IgD-negative memory B cell (primary cell): ENCODE data around the gene PAX5. TPM values are rescaled to one million over a fixed set of nuclear protein-coding genes. Genes with fewer than 3 reads are reported as not detected.

Experiments used
- H3K27ac Mint-ChIP-seq, 3 donors: one replicate each; pipeline ENCODE4 v1.8.0; 2020 to 2022; ENCODE audit warnings: mild to moderate bottlenecking in 3 of 3, mixed read lengths in 3 of 3, moderate library complexity in 1 of 3
- H3K27me3 Mint-ChIP-seq: one replicate; pipeline ENCODE4 v1.8.0; 2021; ENCODE audit warnings: mixed read lengths
- H3K36me3 Mint-ChIP-seq: one replicate; pipeline ENCODE4 v1.8.0; 2020; ENCODE audit warnings: mild to moderate bottlenecking, mixed read lengths
- H3K4me1 Mint-ChIP-seq, 3 donors: one replicate each; pipeline ENCODE4 v1.8.0; 2020 to 2022; ENCODE audit warnings: mixed read lengths in 3 of 3, mild to moderate bottlenecking in 1 of 3
- H3K4me3 Mint-ChIP-seq, 4 donors: one replicate each; pipeline ENCODE4 v1.8.0; 2020 to 2022; ENCODE audit warnings: mild to moderate bottlenecking in 4 of 4, mixed read lengths in 4 of 4, moderate library complexity in 3 of 4
- H3K9me3 Mint-ChIP-seq, 3 donors: one replicate each; pipeline ENCODE4 v1.8.0; 2020 to 2021; ENCODE audit warnings: mixed read lengths in 3 of 3, mild to moderate bottlenecking in 1 of 3
- polyA plus RNA-seq: library from polyadenylated mRNA; unstranded; fragments of 300-500 nt; fragmentation: Illumina TruSeq; gene quantifications from one replicate; pipeline ENCODE4 v1.2.3, GENCODE V29; 2021

The PAX5 gene
- polyA plus RNA-seq, 1 donor from 2014 or later: 65.3 TPM

GRCh38 chr9:36993933-36994764 lies 39.9 kb downstream of the PAX5 start:
- Mint-ChIP-seq H3K36me3 (peaks cover 14% of the 10 kb centered on the region), H3K27me3 (no peaks in the 10 kb centered on the region), H3K4me3 (peak overlapping the region; percentile 64 to 86 (median 76)), H3K9me3 (no peaks in the 10 kb centered on the region), H3K27ac (peak overlapping the region; percentile 97 to 98 (median 97)), H3K4me1 (peaks cover 75 to 84% (median 81%) of the 10 kb centered on the region in 3 donors)

- Mint-ChIP-seq H3K27ac (peak overlapping the region; percentile 83 to 97 (median 92)), H3K4me1 (peaks cover 75 to 83% (median 82%) of the 10 kb centered on the region in 3 donors), H3K36me3 (peaks cover 14% of the 10 kb centered on the region), H3K27me3 (no peaks in the 10 kb centered on the region), H3K9me3 (no peaks in the 10 kb centered on the region), H3K4me3 (peak overlapping the region in 3 of 4 donors; percentile 47 to 86 (median 69))
Measured at GRCh38 chr9:36992501-36993316, 41.4 kb downstream of the PAX5 start.

DNA sequence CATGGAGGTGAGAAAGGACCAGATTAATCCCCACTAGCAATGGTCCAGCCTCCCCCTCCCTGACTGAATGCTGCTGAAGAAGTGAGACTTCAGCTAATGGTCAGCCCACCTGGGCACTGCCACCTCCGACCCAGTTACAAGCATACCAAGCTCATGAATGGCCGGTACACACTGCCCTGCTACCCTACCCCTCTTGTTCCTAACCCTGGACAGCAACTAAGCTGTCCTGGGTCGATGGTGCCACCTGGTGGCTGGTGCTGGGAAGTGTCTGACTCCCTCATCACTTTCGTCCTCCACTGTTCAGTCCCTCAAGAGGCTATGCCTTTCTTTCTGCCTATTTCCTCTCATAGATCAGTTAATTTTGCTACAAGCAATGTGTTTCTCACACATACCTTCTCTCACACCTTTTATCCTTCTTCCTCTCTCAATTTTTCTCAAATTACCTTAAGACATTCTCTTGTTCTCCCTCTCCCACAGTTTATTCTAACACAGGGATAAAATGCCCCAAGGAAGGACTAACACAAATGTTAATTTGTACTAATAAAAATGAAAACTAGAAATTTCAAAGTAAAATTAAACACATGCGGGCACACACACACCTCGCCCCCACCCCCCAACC lies 42.4 kb downstream of the PAX5 start:
- peak overlapping the region in 3 of 4 donors; percentile 47 to 86 (median 60) for H3K4me3 Mint-ChIP-seq
- no peaks in the 10 kb centered on the region for H3K9me3 Mint-ChIP-seq
- H3K36me3 Mint-ChIP-seq: peaks cover 14% of the 10 kb centered on the region
- peak overlapping the region; percentile 82 to 97 (median 90) for H3K27ac Mint-ChIP-seq
- peaks cover 75 to 83% (median 82%) of the 10 kb centered on the region in 3 donors for H3K4me1 Mint-ChIP-seq
- H3K27me3 Mint-ChIP-seq: no peaks in the 10 kb centered on the region

GRCh38 chr9:36988848-36989247 lies 45.2 kb downstream of the PAX5 start:
- Mint-ChIP-seq H3K4me1 (peaks cover 67 to 73% (median 72%) of the 10 kb centered on the region in 3 donors), H3K4me3 (peak overlapping the region; percentile 6 to 84 (median 63)), H3K27me3 (no peaks in the 10 kb centered on the region), H3K27ac (peak overlapping the region; percentile 84 to 93 (median 92)), H3K9me3 (no peaks in the 10 kb centered on the region), H3K36me3 (peaks cover 14% of the 10 kb centered on the region)

DNA sequence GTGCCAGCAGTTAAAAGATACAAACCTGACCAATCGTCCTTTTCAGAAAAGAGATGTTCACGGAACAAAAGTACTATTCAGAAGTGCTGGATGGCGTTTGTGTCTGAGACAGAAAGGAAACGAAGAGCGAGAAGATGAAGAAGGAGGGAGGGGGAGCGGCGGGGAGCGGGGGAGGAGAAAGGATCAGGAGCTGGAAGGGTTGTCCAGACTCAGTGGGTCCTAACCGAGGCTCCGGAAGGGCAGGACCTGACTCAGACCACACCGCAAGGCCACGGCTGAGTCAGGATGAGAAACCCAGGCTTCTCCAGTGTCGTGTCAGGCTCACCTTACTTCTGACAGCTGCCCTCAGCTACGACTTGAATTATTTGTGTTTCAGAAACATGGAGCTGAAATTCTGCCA lies 46.2 kb downstream of the PAX5 start:
- no peaks in the 10 kb centered on the region for H3K27me3 Mint-ChIP-seq
- H3K27ac Mint-ChIP-seq: peak overlapping the region; percentile 76 to 93 (median 84)
- H3K4me3 Mint-ChIP-seq: peak overlapping the region in 3 of 4 donors; percentile 57 to 74 (median 70)
- peaks cover 65 to 70% (median 67%) of the 10 kb centered on the region in 3 donors for H3K4me1 Mint-ChIP-seq
- H3K36me3 Mint-ChIP-seq: peaks cover 13% of the 10 kb centered on the region
- H3K9me3 Mint-ChIP-seq: no peaks in the 10 kb centered on the region

- peaks cover 67 to 70% (median 67%) of the 10 kb centered on the region in 3 donors for H3K4me1 Mint-ChIP-seq
- H3K36me3 Mint-ChIP-seq: peaks cover 10% of the 10 kb centered on the region
- H3K27me3 Mint-ChIP-seq: no peaks in the 10 kb centered on the region
Measured at GRCh38 chr9:36987409-36987808, 46.7 kb downstream of the PAX5 start.

DNA sequence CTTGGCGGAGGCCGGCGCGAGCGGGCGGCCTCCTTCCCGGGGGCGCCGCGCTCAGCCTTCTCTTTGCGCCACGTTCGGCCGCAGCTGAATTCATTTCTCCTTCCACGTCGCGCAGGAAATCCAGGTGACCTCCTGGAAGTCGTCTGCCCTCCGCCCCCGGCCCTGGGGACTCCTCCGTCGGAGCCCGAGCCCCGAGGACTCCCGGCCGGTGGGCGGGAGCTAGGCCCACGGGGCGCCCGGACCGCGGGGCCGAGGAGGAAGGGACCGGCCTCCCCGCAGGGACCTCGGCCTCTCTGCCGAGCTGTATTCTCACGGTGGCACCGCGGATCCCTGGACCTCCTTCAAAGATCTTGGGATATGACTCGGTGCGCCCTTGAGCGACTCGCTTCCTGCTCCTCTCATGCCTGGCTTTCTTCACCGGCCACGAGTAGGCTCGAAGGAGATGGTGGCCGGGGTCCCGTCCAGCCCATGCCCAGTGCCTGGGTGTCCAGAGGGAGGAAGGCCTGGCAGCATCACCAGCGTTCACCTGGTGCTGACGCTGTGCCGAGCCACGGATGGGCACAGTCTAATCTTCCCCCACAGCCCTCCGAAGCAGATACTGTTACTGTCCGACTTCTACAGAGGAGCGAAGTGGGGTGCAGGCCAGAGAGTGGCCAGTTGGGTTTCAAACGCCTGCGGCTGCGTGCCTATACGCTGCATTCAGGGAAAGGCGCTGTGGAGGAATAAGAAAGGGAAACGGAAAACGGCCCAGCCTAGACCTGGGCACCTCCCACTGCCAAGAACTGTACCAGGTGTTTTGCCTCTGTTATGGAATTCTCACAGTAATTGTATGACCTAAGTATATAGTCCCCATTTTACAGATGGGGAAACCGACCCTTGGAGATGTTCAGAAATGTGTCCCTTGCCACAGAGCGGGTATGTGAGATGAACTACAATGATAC lies 47.3 kb downstream of the PAX5 start:
- H3K4me3 Mint-ChIP-seq: peak overlapping the region; percentile 38 to 85 (median 64)
- H3K4me1 Mint-ChIP-seq: peaks cover 64 to 70% (median 67%) of the 10 kb centered on the region in 3 donors
- H3K9me3 Mint-ChIP-seq: no peaks in the 10 kb centered on the region
- H3K27ac Mint-ChIP-seq: peak overlapping the region; percentile 76 to 93 (median 84)
- H3K36me3 Mint-ChIP-seq: peaks cover 9% of the 10 kb centered on the region
- H3K27me3 Mint-ChIP-seq: no peaks in the 10 kb centered on the region

More at GRCh38 chr9:36987409-36987808, 46.7 kb downstream of the PAX5 start:
- no peaks in the 10 kb centered on the region for H3K9me3 Mint-ChIP-seq
- peak overlapping the region in 3 of 4 donors; percentile 57 to 85 (median 74) for H3K4me3 Mint-ChIP-seq
- H3K27ac Mint-ChIP-seq: peak overlapping the region; percentile 76 to 93 (median 84)

GRCh38 chr9:36985769-36986467 lies 48.1 kb downstream of the PAX5 start:
- peak overlapping the region; percentile 17 to 87 (median 37) for H3K4me3 Mint-ChIP-seq
- no peaks in the 10 kb centered on the region for H3K9me3 Mint-ChIP-seq
- peaks cover 5% of the 10 kb centered on the region for H3K36me3 Mint-ChIP-seq
- H3K27me3 Mint-ChIP-seq: no peaks in the 10 kb centered on the region
- H3K4me1 Mint-ChIP-seq: peaks cover 63 to 72% (median 64%) of the 10 kb centered on the region in 3 donors
- H3K27ac Mint-ChIP-seq: peak overlapping the region in 2 of 3 donors; percentile 67 to 81

- H3K9me3 Mint-ChIP-seq: no peaks in the 10 kb centered on the region
- no peaks in the 10 kb centered on the region for H3K27me3 Mint-ChIP-seq
- H3K27ac Mint-ChIP-seq: peak overlapping the region; percentile 31 to 81 (median 67)
- peaks cover 2% of the 10 kb centered on the region for H3K36me3 Mint-ChIP-seq
- peak overlapping the region; percentile 17 to 87 (median 37) for H3K4me3 Mint-ChIP-seq
- peaks cover 59 to 73% (median 66%) of the 10 kb centered on the region in 3 donors for H3K4me1 Mint-ChIP-seq
Measured at GRCh38 chr9:36985061-36985768, 48.9 kb downstream of the PAX5 start.

DNA sequence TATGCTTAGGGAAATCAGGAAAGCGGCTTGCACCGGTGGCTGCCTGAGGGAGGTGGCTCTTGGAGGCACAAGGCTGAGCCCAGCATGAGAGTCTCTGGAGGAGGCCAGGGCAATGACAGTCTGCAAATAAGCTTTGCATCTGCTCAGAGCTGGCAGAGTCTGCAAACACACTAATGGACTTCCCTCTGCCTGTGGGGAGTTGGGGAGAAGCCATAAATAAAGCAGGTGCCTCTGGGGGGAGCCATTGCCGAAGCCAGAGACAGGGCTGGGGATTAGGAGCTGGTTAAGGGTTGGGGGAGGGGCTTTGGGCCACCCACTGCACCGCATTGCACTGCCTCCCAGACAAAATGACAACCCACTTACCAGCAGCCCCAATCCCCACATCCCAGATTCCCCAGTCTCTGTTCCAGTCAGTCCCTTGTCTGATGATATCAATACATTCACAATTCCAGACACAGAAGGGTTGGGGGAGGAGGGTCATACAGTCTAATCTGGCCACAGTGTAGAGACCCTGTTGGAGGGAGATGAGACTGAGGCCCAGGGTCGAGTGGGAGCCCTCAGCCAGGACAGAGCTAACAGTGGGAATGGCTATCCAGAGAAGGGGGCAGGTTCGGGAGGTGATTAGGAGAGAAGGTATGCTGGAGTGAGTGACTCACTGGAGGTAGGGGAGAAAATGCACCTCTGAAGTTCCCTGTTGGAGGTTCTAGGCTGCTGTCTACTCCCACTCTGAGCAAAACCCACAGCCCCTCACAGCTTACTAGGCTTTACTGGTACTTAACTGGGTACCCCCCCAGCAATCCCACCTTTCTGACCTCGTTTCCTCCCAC lies 53.7 kb downstream of the PAX5 start:
- Mint-ChIP-seq H3K27ac (peak overlapping the region; percentile 5 to 71 (median 71)), H3K36me3 (no peaks in the 10 kb centered on the region), H3K9me3 (no peaks in the 10 kb centered on the region), H3K4me3 (peak overlapping the region in 1 of 4 donors; percentile 65), H3K4me1 (peaks cover 51 to 57% (median 54%) of the 10 kb centered on the region in 3 donors), H3K27me3 (no peaks in the 10 kb centered on the region)

GRCh38 chr9:36976371-36977030 lies 57.6 kb downstream of the PAX5 start:
- Mint-ChIP-seq H3K36me3 (no peaks in the 10 kb centered on the region), H3K27ac (peak overlapping the region in 2 of 3 donors; percentile 75 to 82), H3K27me3 (no peaks in the 10 kb centered on the region), H3K9me3 (no peaks in the 10 kb centered on the region), H3K4me3 (no peak overlapping the region), H3K4me1 (peaks cover 37 to 45% (median 40%) of the 10 kb centered on the region in 3 donors)
